ENCODE measurements around the gene MVK.

Gene MVK

DNA sequence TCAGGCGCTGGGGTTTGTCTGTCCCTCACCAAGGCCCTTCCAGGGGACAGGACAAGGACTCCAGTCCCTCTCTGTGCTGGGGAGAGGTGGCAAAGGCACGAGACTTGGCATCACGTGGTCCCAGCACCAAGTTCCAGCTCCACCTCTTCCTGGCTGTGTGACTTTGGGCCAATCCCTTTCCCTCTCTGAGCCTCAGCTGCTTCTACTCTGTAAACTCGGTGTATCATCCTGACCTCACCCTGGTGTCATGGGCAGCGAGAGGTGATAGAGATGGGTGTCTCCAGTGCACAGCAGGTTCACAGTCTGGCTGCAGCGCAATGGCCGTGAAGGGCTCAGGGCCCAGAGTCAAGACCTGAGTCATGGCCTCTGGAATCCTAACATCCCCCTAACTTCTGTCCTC lies 54.0 kb downstream of the MVK start:
- TF ChIP-seq JUND (IDR thresholded peaks at IDR 0.05; ENCODE audit: low read depth): no peak
- DNase-seq (ENCODE audit: low read depth in 1 of 2, low spot score in 1 of 2): no peak
- in situ Hi-C loops (cut with HindIII; ENCODE audit: low pct_unique_long_range_greater_than_20kb, low sequenced_read_pairs): no loop called here

DNA sequence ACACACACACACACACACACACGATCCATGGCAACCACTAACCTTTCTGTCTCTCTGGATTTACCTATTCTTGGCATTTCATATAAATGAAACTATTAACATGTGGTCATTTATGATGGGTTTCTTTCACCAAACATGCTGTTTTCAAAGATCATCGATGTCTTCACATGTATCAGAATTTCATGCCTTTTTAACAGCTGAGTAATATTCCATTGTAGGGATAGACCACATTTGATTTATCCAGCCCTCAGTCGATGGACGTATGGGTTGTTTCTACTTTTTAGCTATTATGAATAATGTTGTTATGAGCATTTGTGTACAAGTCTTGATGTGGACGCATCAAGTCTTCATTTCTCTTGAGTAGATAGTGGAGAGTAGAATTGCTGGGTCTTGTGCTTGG lies 56.5 kb downstream of the MVK start:
- DNase-seq (ENCODE audit: low read depth in 1 of 2, low spot score in 1 of 2): no peak
- in situ Hi-C loops (cut with HindIII; ENCODE audit: low pct_unique_long_range_greater_than_20kb, low sequenced_read_pairs): no loop called here
- no peak for TF ChIP-seq JUND (IDR thresholded peaks at IDR 0.05; ENCODE audit: low read depth)

DNA sequence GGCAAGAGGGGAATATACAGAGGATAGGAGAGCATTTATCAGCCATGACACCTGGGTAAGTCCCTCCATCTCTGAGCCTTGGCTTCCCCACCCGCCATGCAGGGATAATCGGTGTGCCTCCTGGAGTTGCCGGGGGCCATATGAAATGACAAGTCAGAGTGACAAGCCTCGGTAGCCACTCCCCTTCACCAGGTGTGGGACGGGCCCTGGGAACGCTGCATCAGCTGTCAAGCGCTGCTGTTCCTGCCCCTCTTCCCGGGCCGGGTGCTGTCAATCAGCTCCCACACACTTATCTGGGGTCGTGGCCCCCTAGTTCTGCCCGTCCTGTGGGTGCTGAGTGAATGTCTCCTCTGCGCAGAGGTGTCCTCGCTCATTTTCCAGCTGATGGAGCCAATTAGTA lies 57.2 kb downstream of the MVK start:
- in situ Hi-C loops (cut with HindIII; ENCODE audit: low pct_unique_long_range_greater_than_20kb, low sequenced_read_pairs): no loop called here
- TF ChIP-seq JUND (IDR thresholded peaks at IDR 0.05; ENCODE audit: low read depth): no peak
- DNase-seq (ENCODE audit: low read depth in 1 of 2, low spot score in 1 of 2): no peak

DNA sequence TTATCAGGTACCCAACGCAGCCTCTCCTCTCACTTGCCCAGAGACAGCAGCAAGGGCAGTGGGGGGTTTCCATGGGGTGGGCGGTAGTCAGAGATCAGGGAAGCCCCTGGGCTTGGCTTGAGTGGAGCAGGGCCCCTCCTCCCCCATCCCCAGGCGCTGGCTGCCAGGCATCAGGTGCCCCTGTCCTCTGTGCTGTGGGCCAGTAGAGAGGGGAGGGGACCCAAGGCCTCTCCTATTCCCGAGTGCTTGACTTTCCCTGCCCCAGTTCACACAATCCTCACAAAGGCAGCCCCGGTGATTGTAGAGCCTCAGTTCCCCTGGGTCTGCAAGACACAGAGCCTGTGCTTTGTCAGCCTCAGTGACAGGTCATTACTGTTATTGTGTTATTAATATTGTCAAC lies 57.7 kb downstream of the MVK start:
- no peak for DNase-seq (ENCODE audit: low read depth in 1 of 2, low spot score in 1 of 2)
- in situ Hi-C loops (cut with HindIII; ENCODE audit: low pct_unique_long_range_greater_than_20kb, low sequenced_read_pairs): no loop called here
- no peak for TF ChIP-seq JUND (IDR thresholded peaks at IDR 0.05; ENCODE audit: low read depth)

DNA sequence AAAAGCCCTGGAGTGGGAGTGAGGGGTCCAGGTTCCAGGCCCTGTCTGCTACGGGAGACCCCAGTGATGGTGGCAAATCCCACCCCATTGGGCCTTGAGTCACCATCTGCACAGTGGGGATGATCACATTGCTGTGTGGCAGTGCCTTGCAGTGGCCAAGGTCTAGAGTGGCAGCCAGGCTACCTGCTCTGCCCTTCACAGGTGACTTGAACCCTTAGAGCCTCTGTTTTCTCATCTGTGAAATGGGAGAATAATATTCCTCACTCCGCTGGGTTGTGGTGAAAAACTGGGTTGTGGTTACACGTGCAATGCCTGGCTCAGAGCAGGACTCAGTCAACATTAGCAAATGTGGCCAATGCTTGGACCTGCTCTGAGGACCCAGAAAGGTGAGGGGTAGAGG lies 58.2 kb downstream of the MVK start:
- DNase-seq (ENCODE audit: low read depth in 1 of 2, low spot score in 1 of 2): no peak
- in situ Hi-C loops (cut with HindIII; ENCODE audit: low pct_unique_long_range_greater_than_20kb, low sequenced_read_pairs): no loop called here
- TF ChIP-seq JUND (IDR thresholded peaks at IDR 0.05; ENCODE audit: low read depth): no peak

DNA sequence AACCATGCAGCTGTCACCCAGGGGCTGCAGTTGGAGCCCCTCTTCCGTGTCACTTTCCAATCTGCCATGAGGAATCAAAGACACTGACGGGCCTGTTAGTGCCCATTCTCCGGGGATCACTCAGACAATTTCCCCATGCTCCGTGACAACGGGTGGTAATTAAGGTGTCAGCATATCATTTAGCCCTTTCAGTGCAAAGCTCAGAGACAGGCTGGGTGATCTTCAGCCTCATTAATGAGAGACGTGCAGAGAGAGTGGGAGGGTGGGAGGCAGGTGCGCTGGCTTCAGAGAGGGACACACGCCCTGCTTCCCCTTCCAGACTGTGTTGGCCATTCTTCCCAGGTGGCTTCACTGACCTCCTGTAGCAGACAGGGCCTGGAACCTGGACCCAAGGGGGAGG lies 58.7 kb downstream of the MVK start:
- in situ Hi-C loops (cut with HindIII; ENCODE audit: low pct_unique_long_range_greater_than_20kb, low sequenced_read_pairs): no loop called here
- DNase-seq (ENCODE audit: low read depth in 1 of 2, low spot score in 1 of 2): no peak
- TF ChIP-seq JUND (IDR thresholded peaks at IDR 0.05; ENCODE audit: low read depth): no peak

DNA sequence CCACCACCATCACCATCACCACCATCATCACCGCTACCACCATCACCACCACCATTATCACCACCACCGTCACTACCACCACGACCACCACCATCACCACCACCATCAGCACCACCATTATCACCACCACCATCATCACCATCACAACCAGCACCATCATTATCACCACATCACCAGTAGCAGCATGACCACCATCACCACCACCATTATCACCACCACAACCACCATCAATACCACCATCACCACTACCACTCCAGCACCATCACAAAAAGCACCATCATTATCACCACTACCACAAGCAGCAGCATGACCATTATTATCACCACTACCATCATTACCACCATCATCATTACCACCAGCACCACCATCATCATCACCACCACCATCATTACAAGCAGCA lies 62.1 kb downstream of the MVK start:
- TF ChIP-seq JUND (IDR thresholded peaks at IDR 0.05; ENCODE audit: low read depth): no peak
- DNase-seq (ENCODE audit: low read depth in 1 of 2, low spot score in 1 of 2): no peak
- in situ Hi-C loops (cut with HindIII; ENCODE audit: low pct_unique_long_range_greater_than_20kb, low sequenced_read_pairs): no loop called here

DNA sequence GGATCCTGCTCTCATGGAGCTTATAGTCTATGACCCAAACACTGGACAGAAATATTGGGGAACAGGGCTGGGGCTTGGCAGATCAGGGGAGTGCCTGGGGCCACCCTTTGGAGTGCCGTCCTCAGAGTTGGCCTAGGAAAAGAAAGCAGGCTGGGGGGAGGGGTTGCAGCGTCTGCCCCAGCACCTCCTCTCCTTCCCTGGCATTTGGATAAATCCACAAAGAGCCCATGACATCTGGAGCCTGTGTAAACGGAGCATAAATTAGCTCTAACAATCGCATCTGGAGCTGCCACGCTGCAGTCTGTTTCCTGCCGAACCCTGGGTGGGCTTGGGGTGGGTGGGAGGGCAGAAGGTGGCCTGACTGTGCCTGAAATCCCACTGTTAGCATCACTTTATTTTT lies 63.8 kb downstream of the MVK start:
- in situ Hi-C loops (cut with HindIII; ENCODE audit: low pct_unique_long_range_greater_than_20kb, low sequenced_read_pairs): no loop called here
- no peak for DNase-seq (ENCODE audit: low read depth in 1 of 2, low spot score in 1 of 2)
- no peak for TF ChIP-seq JUND (IDR thresholded peaks at IDR 0.05; ENCODE audit: low read depth)

DNA sequence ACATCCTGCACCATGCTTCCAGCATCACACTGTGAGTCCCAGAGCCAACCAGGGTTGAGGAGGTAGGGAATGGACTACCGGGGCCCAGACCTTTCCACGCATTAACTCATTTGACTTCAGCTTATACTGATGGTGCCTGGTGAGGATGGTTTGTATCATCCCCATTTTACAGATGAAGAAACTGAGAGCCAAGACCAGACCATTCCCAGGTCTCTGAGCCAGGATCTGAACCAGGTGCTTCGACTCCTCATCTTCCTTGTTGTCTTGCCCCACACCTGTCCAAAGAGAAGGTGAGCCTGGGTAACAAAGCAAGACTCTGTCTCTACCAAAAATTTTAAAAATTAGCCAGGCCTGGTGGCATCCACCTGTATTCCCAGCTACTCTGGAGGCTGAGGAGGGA lies 64.4 kb downstream of the MVK start:
- in situ Hi-C loops (cut with HindIII; ENCODE audit: low pct_unique_long_range_greater_than_20kb, low sequenced_read_pairs): no loop called here
- DNase-seq (ENCODE audit: low read depth in 1 of 2, low spot score in 1 of 2): no peak
- no peak for TF ChIP-seq JUND (IDR thresholded peaks at IDR 0.05; ENCODE audit: low read depth)

DNA sequence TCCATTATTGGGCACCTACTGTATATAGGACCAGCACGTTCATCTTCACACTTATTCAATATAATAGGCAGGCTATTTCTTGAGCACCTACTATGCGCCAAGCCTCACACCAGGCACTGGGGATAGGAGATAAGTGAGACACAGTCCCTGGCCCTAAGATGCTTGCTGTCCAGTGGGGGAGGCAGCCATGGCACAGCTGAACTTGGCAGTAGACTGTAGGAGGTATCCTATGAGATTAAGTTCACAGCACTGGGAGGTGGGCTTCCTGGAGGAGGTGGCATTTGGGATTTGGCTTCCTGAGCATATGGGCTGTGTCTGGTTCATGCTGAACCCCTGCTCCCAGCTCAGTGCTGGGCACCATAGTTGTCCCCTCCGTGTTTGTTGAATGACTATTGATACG lies 65.1 kb downstream of the MVK start:
- no peak for DNase-seq (ENCODE audit: low read depth in 1 of 2, low spot score in 1 of 2)
- TF ChIP-seq JUND (IDR thresholded peaks at IDR 0.05; ENCODE audit: low read depth): no peak
- in situ Hi-C loops (cut with HindIII; ENCODE audit: low pct_unique_long_range_greater_than_20kb, low sequenced_read_pairs): no loop called here

DNA sequence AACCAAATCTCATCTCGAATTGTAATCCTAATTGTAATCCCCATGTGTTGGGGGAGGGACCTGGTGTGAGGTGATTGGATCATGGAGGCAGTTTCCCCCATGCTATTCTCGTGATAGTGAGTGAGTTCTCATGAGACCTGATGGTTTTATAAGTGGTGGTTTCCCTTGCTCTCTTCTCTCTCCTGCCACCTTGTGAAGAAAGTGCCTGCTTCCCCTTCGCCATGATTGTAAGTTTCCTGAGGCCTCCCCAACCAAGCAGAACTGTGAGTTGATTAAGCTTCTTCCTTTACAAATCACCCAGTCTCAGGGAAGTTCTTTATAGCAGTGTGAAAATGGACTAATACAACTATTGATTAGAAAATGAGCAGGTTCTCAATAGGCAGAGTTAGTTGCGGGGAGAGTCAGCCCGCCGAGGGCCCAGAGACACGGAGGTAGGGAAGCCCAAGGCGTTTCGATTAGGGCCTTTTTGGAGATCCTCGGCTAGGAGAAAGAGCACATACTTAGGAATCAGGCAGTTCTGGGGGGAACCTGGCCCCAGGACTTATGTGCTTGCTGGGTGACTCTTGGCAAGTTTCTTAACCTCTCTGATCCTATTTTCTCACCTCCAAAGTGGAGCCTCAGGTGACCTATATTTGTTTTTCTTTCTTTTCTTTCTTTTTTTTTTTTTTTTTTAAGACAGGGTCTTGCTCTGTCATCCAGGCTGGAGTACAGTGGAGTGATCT lies 65.7 kb downstream of the MVK start:
- DNase-seq (ENCODE audit: low read depth in 1 of 2, low spot score in 1 of 2): no peak
- in situ Hi-C loops (cut with HindIII; ENCODE audit: low pct_unique_long_range_greater_than_20kb, low sequenced_read_pairs): no loop called here
- no peak for TF ChIP-seq JUND (IDR thresholded peaks at IDR 0.05; ENCODE audit: low read depth)

DNA sequence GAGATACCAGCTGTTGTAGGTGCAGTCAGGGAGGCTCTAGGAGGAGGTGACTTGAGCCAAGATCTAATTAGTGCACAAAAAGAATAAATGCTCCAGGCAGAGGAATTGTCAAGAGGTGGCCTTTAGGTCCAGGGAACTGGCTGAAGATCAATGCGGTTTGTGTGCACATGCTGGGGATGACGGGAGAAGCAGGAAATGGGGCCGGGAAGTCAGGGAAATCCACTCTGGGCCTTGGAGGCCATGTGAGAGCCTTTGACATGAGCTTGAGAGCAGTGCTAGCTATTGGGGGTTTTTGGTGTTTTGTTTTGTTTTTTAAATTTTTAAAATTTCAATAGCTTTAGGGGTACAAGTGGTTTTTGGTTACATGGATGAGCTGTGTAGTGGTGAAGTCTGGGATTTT lies 67.4 kb downstream of the MVK start:
- no peak for TF ChIP-seq JUND (IDR thresholded peaks at IDR 0.05; ENCODE audit: low read depth)
- in situ Hi-C loops (cut with HindIII; ENCODE audit: low pct_unique_long_range_greater_than_20kb, low sequenced_read_pairs): no loop called here
- DNase-seq (ENCODE audit: low read depth in 1 of 2, low spot score in 1 of 2): no peak

DNA sequence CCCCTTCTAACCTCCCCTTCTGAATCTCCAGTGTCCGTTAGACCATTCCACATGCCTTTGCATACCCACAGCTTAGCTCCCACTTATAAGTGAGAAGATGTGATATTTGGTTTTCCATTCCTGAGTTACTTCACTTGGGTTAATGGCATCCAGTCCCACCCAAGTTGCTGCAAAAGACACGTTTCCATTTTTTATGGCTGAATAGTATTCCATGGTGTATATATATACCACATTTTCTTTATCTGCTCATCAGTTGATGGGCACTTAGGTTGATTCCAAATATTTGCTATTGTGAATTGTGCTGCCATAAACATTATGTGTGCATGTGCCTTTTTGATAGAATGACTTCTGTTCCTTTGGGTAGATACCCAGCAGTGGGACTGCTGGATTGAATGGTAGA lies 67.8 kb downstream of the MVK start:
- no peak for TF ChIP-seq JUND (IDR thresholded peaks at IDR 0.05; ENCODE audit: low read depth)
- in situ Hi-C loops (cut with HindIII; ENCODE audit: low pct_unique_long_range_greater_than_20kb, low sequenced_read_pairs): no loop called here
- DNase-seq (ENCODE audit: low read depth in 1 of 2, low spot score in 1 of 2): no peak

DNA sequence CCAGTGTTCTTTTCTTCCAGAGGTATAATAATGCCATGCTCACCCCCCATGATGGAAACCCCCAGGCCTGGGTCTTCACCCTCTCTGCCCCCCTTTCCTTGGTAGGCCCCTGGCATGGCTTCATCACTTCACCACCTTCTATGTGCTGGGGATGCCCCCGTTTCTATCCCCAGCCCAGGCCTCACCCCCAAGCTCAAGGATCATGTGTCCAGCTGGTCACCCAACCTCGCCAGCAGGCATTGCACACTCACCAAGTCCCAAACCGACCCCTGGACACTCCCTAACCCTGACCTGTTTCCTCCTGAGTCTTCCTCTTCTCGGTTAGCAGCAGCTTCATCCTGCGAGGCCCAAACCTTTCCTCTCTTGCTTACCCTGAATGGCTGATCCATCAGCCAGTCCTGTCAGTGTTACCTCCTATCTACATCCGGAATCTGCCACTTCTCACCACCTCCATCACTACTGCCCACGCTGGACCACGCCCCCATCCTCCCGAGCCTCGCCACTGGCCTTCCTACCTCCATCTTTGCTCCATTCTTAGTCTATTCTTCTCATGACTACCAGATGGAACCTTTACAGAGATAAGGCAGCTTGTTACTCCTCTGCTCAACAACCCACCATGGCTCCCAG lies 69.0 kb downstream of the MVK start:
- no peak for TF ChIP-seq JUND (IDR thresholded peaks at IDR 0.05; ENCODE audit: low read depth)
- DNase-seq (ENCODE audit: low read depth in 1 of 2, low spot score in 1 of 2): no peak

More for the DNA sequence above, 69.0 kb downstream of the MVK start:
- in situ Hi-C loops (cut with HindIII; ENCODE audit: low pct_unique_long_range_greater_than_20kb, low sequenced_read_pairs): no loop called here
